Measurements from ENCODE around the gene HILPDA.

HILPDA gene, protein sequence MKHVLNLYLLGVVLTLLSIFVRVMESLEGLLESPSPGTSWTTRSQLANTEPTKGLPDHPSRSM

GRCh38 chr7:128455543-128456254 lies at the start of gene HILPDA:
HILPDA (plus strand) TSS chr7:128455878; CDS start chr7:128457269, 1,391 bp downstream.
- peak; percentile 92 for DNase-seq

- no peak for DNase-seq
These were observed 49.1 kb upstream of the HILPDA start for GRCh38 chr7:128406314-128407232.

DNA sequence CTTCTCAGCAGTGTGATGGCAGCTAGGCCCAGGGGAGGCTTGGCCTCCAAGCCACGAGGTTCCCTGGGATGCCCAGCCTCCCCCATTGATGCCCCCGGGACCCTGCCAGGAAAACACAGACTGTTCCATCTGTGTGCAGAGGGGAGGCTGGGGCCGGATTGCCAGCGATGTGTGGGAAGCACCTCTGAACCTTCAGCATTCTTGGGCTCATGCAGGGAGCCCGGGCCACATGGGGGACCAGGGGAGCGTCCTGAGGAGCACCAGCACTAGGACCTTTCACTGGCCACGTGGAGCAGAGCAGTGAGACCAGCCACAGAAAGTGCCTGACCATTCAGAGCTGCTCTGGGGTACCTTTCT lies 48.5 kb upstream of the HILPDA start:
- no peak for DNase-seq

GRCh38 chr7:128407751-128408708 lies 47.6 kb upstream of the HILPDA start:
- DNase-seq: no peak

- no peak for DNase-seq
These were observed 46.7 kb upstream of the HILPDA start for GRCh38 chr7:128408709-128409595.

DNA sequence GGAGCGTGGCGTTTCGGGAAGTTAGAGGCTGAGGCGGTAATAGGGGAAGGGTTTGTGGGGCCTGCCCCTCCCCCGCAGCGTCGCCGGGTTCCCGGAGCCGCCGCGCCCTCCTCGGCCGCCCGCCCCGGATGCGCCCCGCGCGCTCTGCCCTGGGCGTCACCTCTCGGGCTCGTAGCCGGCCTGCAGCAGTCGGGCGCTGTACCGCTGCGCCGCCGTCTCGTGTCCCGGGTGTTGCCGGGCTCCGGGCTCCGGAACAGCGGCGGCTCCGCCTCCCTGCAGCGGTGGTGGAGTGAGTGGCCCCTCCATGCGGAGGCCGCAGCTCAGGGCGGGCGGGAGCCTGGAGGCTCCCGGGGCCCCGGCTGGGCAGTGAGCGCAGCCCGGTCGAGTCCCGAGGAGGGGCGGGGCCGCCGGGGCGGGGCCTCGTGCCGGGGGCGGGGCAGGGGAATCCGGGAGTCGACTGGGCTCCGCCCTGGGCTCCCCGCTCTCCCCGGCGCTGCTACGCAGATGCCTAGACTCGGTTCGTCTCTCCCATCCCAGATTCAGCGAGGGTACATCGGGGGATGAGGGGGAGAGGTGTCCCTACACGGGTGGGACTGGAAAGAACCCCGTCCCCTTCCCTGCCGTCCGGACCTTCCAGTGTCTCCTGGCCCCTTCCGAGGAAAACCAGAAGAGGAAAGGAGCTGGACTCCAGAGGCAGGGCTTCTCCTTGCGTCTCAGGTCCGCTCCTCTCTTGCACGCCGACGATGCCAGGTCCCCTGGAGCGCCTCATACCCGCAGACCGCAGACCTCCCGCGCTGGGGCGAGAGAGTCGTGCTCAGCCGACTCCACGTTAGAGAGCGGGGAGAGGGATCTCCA lies 45.9 kb upstream of the HILPDA start, which contains the start of gene IMPDH1:
Gene IMPDH1 (minus strand): TSS at position 387 of the 855 bp plus-strand sequence. CDS start 81 bp downstream, at position 306.
- peak; percentile 62 for DNase-seq

- peak; percentile 62 for DNase-seq
These were observed 45.3 kb upstream of the HILPDA start for GRCh38 chr7:128410451-128410753.

DNA sequence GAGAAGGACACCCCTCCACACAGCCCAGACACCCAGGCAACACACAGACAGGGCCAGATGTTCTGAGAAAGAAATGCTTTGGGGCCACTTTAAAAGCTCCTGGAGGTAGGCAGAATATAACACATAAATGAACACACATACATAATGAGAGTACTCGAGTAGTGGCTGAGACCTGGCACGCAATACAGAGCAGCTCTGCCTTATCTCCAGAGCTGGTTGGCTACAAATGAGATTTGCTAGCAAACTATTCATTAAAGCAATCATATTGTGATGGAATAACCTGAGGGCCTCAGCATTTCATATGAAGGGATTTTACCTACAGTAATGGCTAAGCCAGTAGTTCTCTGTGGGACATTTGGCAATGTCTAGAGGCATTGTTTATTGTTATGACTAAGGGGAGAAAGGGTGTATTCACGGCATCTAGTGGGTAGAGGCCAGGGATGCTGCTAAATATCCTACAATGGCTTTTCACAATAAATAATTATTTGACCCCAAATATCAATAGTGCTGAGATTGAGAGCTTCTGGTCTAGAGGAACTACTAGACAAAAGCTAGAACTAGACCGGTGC lies 40.4 kb upstream of the HILPDA start:
- DNase-seq: no peak

DNA sequence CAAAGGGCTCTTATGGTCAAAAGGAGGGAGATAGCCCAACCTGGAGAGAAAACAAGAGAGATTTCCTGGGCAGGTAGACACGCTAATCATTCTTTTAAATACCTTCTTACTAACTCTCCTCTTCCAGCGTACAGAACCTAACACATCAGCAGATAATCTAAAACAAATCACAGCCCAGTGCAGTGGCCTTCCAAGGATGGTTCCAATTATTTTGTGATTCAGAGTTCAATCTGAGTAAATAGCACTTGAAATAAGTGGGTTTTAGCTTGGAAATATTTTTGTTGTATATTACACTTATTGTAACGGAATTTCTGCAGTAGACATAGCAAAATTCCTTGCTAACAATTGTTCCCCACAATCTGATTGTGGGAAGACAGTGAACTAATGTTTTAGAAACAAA lies 38.6 kb upstream of the HILPDA start:
- no peak for DNase-seq

- no peak for DNase-seq
These were observed 36.4 kb upstream of the HILPDA start for GRCh38 chr7:128419257-128419656.

- DNase-seq: no peak
These were observed 34.9 kb upstream of the HILPDA start for GRCh38 chr7:128420773-128421172.

DNA sequence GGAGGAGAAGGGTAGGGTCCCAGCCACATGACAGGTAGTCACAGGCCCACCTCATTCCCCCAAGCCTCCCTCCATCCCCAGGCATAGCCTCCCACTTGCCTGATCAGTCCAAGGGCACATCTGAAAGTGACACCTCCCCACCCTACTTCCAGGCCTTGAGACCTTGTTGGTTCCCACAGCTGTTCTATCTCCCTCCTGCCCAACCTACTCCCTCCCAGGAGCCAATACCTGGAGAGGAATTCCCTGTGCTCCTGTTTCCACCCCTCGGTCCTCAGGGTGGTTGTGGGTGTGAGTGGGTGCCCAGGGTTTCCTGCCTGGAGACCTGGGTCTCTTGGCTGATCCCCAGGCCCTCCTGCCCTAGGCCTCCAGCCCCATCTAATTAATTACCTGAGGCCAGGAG lies 34.3 kb upstream of the HILPDA start:
- no peak for DNase-seq

- DNase-seq: no peak
These were observed 33.6 kb upstream of the HILPDA start for GRCh38 chr7:128422037-128422436.

DNA sequence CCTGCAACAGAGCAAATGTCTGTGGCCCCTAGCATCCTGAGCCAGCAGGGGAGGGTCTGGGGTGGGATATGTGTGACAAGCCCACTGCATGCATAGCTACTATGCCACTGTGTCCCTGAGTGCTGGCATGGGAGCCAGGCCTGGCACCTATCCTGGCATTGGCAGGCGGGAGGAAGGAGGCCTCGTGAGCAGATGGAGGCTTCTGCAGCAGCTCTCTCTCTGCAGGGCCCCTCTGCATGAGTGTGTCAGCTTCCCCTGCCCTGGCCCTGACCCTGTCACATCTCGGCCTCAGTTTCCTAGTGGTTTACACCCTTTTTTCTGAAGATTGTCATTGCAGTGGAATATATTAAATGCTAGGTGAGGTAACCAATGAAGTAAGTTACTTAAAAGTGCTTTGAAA lies 32.8 kb upstream of the HILPDA start:
- no peak for DNase-seq

- no peak for DNase-seq
These were observed 30.9 kb upstream of the HILPDA start for GRCh38 chr7:128424686-128425275.

GRCh38 chr7:128425850-128426249 lies 29.8 kb upstream of the HILPDA start:
- peak; percentile 30 for DNase-seq

GRCh38 chr7:128427289-128427891 lies 28.3 kb upstream of the HILPDA start:
- peak; percentile 76 for DNase-seq

DNA sequence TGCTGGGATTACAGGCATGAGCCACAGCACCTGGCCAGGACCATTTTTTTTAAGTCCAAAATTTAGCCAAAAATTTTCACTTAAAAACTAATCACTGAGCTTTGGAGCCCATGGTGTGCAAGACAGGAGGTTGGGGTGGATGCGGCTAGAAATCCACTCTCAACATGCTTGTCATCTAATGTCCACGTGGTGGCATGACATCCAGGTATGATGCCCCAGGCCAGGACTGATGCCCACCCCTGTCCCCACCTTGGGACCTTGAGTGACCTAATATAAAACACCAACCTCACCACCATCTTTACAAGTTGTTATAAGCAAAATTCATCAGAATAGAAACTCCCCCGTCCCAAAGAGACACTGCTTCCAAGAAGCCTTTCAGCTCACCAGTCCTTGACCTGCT lies 25.5 kb upstream of the HILPDA start:
- DNase-seq: no peak

- no peak for DNase-seq
These were observed 24.5 kb upstream of the HILPDA start for GRCh38 chr7:128431221-128431620.

- no peak for DNase-seq
These were observed 23.9 kb upstream of the HILPDA start for GRCh38 chr7:128431754-128432153.

Measured in NCI-H526 treated with DMSO at 0.1 percent for 48 hours (cell line).